Prostate gland (tissue), 2 donors: ENCODE data around the gene COLEC11.

Source experiments
- CTCF ChIP-seq, 4 experiments: fragments of 200-600 bp in 2 of 4; fragments of 450-650 bp in 2 of 4; sonication (generic) in 2 of 4; IDR thresholded peaks; 1 replicate in 3 of 4; 2 replicates in 1 of 4; pipeline ENCODE4 v1.5.1; 2016 to 2019; ENCODE audit warnings: antibody characterized with exemption in 4 of 4, mild to moderate bottlenecking in 2 of 4, moderate library complexity in 2 of 4
- POLR2A ChIP-seq: fragments of 450-650 bp; IDR thresholded peaks from one replicate; pipeline ENCODE4 v1.6.1; 2016; ENCODE audit warnings: antibody characterized with exemption, mild to moderate bottlenecking
- POLR2AphosphoS5 ChIP-seq: sonication (generic); formaldehyde crosslinking; IDR thresholded peaks from one replicate; pipeline ENCODE4 v1.6.1; 2017; ENCODE audit warnings: antibody characterized with exemption

GRCh38 chr2:3651691-3652648, 57.1 kb downstream of the COLEC11 start:
- TF ChIP-seq CTCF (IDR thresholded peaks at IDR 0.05) (no peak), POLR2AphosphoS5 (no peak), POLR2A (no peak)
